ENCODE measurements around the gene GALR3. TPM values are rescaled to one million over a fixed set of nuclear protein-coding genes. Genes with fewer than 3 reads are reported as not detected.

The GALR3 gene
- total RNA-seq, 4 donors from 2014 or later, result not detected

GRCh38 chr22:37827056-37827455, 3.9 kb downstream of the GALR3 start:
- Histone ChIP-seq H3K9me3 (no peaks in the 10 kb centered on the region), H3K4me3 (no peak overlapping the region), H3K4me1 (peaks cover 0 to 7% (median 4%) of the 10 kb centered on the region in 4 donors), H3K27me3 (peaks cover 25% of the 10 kb centered on the region), H3K27ac (peak overlapping the region in 2 of 4 donors; percentile 32 to 63), H3K36me3 (peaks cover 0 to 15% (median 8%) of the 10 kb centered on the region in 4 donors)
- in situ Hi-C loops (cut with MboI; ENCODE audit: low pct_ligation_motif_present in 1 of 4, low pct_unique_long_range_greater_than_20kb in 1 of 4, low sequenced_read_pairs in 3 of 4), result loop anchor here in 1 of 4 donors (10.0 kb wide), 1 partner anchor 138 kb away; no protein-coding TSS in a partner anchor
- no peak for DNase-seq
- WGBS, 2 donors (ENCODE audit: low coverage in 1 of 2), result 60 to 61% methylated on average over 2 to 9 of the region's 9 CpGs
- intact Hi-C loops (cut with DNase I; ENCODE audit: low total_unique reads), result no loop called here
- no peak for TF ChIP-seq EP300 (IDR thresholded peaks at IDR 0.05; ENCODE audit: low read depth)
- no peak for TF ChIP-seq POLR2A (IDR thresholded peaks at IDR 0.05)
- TF ChIP-seq CTCF (IDR thresholded peaks at IDR 0.05), result no peak
- no peak for TF ChIP-seq POLR2AphosphoS5 (IDR thresholded peaks at IDR 0.05)

- DNase-seq, result no peak
- TF ChIP-seq CTCF (IDR thresholded peaks at IDR 0.05) (no peak), POLR2A (IDR thresholded peaks at IDR 0.05) (no peak), POLR2AphosphoS5 (IDR thresholded peaks at IDR 0.05) (no peak), EP300 (IDR thresholded peaks at IDR 0.05; ENCODE audit: low read depth) (no peak)
- no peak overlapping the region for H3K27ac ChIP-seq
- no peaks in the 10 kb centered on the region for H3K27me3 ChIP-seq
- H3K36me3 ChIP-seq, result peaks cover 0 to 39% (median 20%) of the 10 kb centered on the region in 4 donors
- no peak overlapping the region for H3K4me3 ChIP-seq
- in situ Hi-C loops (cut with MboI; ENCODE audit: low pct_ligation_motif_present in 1 of 4, low pct_unique_long_range_greater_than_20kb in 1 of 4, low sequenced_read_pairs in 3 of 4), result no loop called here
- peaks cover 0 to 3% (median 0%) of the 10 kb centered on the region in 4 donors for H3K4me1 ChIP-seq
- H3K9me3 ChIP-seq, result no peaks in the 10 kb centered on the region
- intact Hi-C loops (cut with DNase I; ENCODE audit: low total_unique reads), result no loop called here
- WGBS, 2 donors (ENCODE audit: low coverage in 1 of 2), result 87% methylated on average over 14 of the region's 14 CpGs; no CpG with 5 or more reads in 1 of the 2 donors
Observed at GRCh38 chr22:37830093-37830842, 7.1 kb downstream of the GALR3 start.

GRCh38 chr22:37831472-37831871, 8.3 kb downstream of the GALR3 start:
- in situ Hi-C loops (cut with MboI; ENCODE audit: low pct_ligation_motif_present in 1 of 4, low pct_unique_long_range_greater_than_20kb in 1 of 4, low sequenced_read_pairs in 3 of 4) (no loop called here), intact Hi-C loops (cut with DNase I; ENCODE audit: low total_unique reads) (no loop called here)
- no peak for TF ChIP-seq POLR2A (IDR thresholded peaks at IDR 0.05)
- TF ChIP-seq EP300 (IDR thresholded peaks at IDR 0.05; ENCODE audit: low read depth), result no peak
- TF ChIP-seq CTCF (IDR thresholded peaks at IDR 0.05), result no peak
- TF ChIP-seq POLR2AphosphoS5 (IDR thresholded peaks at IDR 0.05), result no peak
- H3K4me1 ChIP-seq, result peaks cover 0 to 3% (median 0%) of the 10 kb centered on the region in 4 donors
- H3K27me3 ChIP-seq, result no peaks in the 10 kb centered on the region
- H3K4me3 ChIP-seq, result no peak overlapping the region
- no peak for DNase-seq
- WGBS, 2 donors (ENCODE audit: low coverage in 1 of 2), result 95% methylated on average over 11 of the region's 11 CpGs; no CpG with 5 or more reads in 1 of the 2 donors
- H3K9me3 ChIP-seq, result no peaks in the 10 kb centered on the region
- H3K36me3 ChIP-seq, result peaks cover 0 to 42% (median 20%) of the 10 kb centered on the region in 4 donors
- H3K27ac ChIP-seq, result no peak overlapping the region

GRCh38 chr22:37832022-37832857, 9.1 kb downstream of the GALR3 start:
- no peak for DNase-seq
- 93 to 95% methylated on average over 2 to 13 of the region's 16 CpGs for WGBS, 2 donors (ENCODE audit: low coverage in 1 of 2)
- intact Hi-C loops (cut with DNase I; ENCODE audit: low total_unique reads) (no loop called here), in situ Hi-C loops (cut with MboI; ENCODE audit: low pct_ligation_motif_present in 1 of 4, low pct_unique_long_range_greater_than_20kb in 1 of 4, low sequenced_read_pairs in 3 of 4) (no loop called here)
- TF ChIP-seq POLR2A (IDR thresholded peaks at IDR 0.05) (no peak), POLR2AphosphoS5 (IDR thresholded peaks at IDR 0.05) (no peak), EP300 (IDR thresholded peaks at IDR 0.05; ENCODE audit: low read depth) (no peak), CTCF (IDR thresholded peaks at IDR 0.05) (no peak)
- H3K4me1 ChIP-seq, result peaks cover 0 to 2% (median 0%) of the 10 kb centered on the region in 4 donors
- H3K9me3 ChIP-seq, result no peaks in the 10 kb centered on the region
- H3K36me3 ChIP-seq, result peaks cover 0 to 50% (median 20%) of the 10 kb centered on the region in 4 donors
- H3K4me3 ChIP-seq, result no peak overlapping the region
- no peaks in the 10 kb centered on the region for H3K27me3 ChIP-seq
- no peak overlapping the region for H3K27ac ChIP-seq

Data from transverse colon (tissue), 4 donors.